Hippocampal formation (tissue), 2 donors: ENCODE measurements around the gene RASAL2.
A peak's percentile ranks its signal among the peaks of the same experiment; 100 is the strongest.
"Not testable (repeated sequence)": the region's sequence is repeated elsewhere in the genome, so short reads cannot be mapped to it uniquely, and the experiment has no call there.

Experiments used
- DNase-seq, 2 donors: peaks; one replicate each; lab custom pipeline; 2025; lab: John Stamatoyannopoulos, UW

Gene RASAL2

GRCh38 chr1:178390280-178390679 is 296.4 kb downstream of the RASAL2 start:
- not testable (repeated sequence) for DNase-seq

DNA sequence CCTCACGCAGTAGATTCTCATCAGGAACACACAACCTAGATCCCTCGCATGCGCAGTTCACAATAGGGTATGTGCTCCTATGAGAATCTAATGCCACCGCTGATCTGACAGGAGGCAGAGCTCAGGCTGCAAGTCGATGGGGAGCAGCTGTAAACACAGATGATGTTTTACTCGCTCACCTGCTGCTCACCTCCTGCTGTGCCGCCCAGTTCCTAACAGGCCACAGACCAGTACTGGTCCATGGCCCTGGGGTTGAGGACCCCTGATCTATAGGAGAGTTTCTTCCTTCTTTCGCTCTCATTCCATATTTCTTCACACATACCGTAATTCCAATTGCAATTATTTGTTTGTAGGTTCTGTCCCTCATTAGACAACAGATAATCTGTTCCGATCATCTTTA is 299.5 kb downstream of the RASAL2 start:
- no peak for DNase-seq

- DNase-seq: no peak
These were observed 302.9 kb downstream of the RASAL2 start for GRCh38 chr1:178396789-178397188.

DNA sequence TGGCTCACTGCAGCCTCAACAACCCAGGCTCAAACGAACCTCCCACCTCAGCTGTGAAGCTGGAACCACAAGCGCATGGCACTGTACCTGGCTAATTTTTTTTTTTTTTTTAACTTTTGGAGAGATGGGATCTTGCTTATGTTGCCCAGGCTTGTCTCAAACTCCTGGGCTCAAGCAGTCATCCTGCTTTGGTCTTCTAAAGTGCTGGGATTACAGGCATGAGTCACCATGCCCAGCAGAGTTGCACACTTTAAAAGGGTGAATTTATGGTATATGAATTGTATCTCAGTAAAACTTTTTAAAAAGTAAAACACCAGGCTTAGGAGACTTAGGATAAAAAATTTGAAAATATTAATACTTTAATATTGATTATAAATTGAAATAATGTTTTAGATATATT is 303.8 kb downstream of the RASAL2 start:
- no peak for DNase-seq

DNA sequence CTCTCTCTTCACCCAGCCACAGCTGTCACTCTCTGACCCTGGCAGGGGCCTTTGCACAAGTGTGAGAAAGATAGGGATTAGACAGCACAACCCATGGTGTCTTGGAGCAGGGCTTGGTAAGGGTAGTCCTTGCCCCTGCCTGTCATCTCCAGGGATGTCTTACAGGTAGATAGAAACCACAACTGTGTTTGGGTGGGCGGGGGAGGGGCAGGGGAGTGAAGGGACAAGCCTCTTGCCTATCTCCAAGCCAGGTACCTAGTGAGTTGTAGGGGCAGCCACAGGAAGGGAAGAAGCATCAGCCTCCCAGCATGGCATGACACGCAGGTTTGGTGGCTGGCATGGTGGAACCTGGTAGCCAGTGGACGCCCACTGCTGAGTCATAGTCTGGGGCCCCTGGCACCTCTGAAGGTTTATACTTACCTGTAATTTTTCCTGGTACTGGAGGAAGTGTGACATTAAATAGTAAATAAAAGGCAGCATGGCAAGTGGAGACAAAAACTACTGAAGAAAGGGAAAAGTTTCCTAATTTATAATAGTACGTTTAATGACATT is 305.3 kb downstream of the RASAL2 start:
- no peak for DNase-seq

- DNase-seq: no peak
These were observed 311.2 kb downstream of the RASAL2 start for GRCh38 chr1:178405137-178405536.

- DNase-seq: no peak
These were observed 313.3 kb downstream of the RASAL2 start for GRCh38 chr1:178407215-178407614.

- DNase-seq: no peak
These were observed 313.8 kb downstream of the RASAL2 start for GRCh38 chr1:178407655-178408054.

DNA sequence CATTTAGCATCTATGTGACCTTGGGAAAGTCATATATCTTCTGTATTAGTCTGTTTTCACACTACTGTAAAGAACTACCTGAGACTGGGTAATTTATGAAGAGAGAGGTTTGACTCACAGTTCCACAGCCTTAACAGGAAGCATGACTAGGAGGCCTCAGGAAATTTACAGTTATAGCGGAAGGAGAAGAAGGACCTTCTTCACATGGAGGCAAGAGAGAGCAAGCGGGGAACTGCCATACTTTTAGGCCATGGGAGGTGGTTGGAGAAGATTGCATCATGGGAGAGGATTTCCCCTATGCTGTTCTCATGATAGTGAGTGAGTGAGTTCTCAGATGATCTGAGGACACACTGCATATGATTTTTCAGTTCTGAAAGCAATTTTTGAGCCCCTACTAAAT is 315.0 kb downstream of the RASAL2 start:
- DNase-seq: no peak

DNA sequence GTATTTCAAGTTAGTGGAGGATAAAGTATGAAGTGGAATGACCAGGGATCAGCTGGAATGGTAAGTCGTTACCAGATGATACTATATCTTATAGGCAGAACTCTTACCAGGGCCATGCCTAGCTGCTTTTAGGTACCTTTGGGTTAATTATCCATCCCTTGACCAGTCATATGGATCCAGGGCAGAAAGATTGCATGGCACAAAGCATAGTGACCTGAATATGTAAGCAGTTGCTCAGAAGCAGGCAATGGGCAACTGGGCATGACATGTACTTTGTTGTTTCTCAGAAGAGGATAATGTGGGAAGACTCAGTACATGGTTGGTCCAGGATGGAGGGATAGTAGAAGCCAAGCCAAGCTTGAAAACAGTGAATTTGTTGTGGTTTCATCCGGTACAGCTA is 315.6 kb downstream of the RASAL2 start:
- DNase-seq: no peak

DNA sequence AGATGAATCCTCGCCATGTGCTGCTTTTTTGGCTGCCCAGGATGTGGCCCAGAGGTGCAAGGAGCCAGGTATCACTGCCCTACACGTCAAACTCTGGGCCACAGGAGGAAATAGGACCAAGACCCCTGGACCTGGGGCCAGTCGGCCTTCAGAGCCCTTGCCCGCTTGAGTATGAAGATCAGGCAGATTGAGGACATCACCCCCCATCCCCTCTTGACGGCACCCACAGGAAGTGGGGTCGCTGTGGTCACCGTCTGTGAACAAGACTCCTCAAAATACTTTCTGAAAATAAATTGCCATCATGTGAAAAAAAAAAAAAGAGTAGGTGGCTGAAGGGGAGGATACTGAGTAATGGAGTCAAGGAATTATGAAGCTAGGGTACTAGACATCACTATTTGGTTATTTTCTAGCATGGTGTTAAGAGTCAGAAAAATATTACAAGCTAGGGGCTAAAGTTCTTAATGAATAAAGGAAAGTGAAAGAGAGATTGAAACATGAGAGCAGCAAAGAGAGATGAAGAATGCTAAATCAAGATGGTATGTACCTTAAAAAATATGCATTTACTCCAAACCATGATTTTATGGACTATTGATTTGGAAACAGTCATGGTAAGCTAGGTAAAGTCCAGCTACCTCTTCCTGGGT is 318.0 kb downstream of the RASAL2 start:
- no peak for DNase-seq

- DNase-seq: no peak
These were observed 318.5 kb downstream of the RASAL2 start for GRCh38 chr1:178412400-178412770.

DNA sequence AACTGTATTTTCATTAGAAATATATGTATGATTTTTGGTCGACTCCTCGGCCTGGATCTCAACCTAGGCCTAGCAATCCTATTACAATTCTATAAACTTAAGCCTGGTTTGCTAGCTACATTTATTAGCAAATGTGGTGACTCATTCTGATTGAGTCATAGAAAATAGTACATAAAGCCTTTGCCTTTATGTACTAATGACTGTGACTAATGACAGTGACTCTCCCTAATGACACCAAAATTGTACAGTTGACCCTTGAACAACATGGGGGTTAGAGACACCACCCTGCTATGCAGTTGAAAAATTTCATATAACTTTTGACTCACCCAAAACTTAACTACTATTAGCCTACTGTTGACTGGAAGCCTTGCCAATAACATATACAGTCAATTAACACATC is 324.0 kb downstream of the RASAL2 start:
- DNase-seq: no peak

DNA sequence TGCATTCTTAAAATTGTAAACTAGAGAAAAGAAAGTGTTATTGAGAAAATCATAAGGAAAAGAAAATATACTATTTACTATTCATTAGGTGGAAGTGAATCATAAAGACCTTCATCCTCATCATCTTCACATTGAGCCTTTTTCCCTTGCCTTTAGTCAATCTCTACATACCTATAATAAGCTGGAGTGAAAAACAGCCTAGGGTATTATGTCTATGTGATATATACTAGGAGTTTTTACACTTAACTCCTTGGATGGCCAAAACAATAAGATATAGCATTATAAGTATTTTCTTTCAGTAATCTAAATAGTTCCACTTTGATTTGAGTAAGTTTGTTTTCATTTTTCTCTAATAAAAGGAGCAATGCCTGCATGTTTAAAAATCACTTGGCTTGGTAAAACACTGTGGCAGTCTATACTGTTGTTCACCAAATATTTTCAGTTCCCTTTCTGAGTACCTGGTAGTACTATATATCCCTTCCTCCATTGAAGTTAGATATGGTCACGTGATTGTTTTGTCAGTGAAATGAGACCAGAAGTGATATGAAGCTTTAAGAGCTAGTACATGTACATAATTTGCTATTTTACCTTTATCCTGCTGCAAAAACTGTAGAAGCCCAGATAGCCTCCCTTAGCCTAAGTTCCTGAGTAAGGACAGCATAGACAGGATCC is 324.5 kb downstream of the RASAL2 start:
- no peak for DNase-seq

DNA sequence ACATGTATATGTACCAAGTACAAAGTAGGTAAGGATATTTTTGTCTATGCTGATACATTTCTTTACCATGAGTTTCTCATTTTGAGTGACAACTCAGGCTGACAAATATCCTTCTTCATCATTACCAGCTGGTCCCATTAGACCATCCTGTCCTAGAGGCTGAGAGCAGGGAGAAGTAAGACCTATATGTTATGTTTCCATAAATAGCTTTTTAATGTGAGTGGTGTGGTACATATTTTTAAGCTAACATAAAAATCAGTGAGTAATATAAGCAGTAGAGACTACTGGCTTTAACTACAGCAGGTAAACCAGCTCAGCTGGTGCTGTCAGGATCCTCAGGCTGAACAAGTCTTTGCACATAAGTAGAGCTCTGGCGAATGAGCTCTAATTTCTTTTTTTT is 340.5 kb downstream of the RASAL2 start:
- no peak for DNase-seq

- DNase-seq: no peak
These were observed 341.1 kb downstream of the RASAL2 start for GRCh38 chr1:178434899-178435435.

DNA sequence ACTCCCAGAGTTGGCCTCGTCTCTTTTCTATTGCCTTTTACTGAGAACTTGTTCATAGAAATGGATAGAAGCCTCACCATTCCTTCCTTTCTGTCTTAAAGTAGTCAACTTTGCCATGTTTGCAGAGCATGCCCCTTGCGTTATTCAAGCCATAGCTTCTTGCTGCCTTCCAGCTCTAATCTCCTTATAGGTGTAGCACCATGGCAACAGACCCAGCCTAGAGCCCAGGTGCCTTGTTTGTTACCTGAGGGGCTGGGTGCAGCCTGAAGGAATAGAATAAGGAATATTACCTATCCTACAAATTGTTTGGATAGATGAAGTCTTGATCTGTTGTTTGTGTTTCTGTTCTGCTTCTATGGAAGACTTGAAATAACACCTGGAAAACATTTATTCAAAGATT is 343.0 kb downstream of the RASAL2 start:
- no peak for DNase-seq

DNA sequence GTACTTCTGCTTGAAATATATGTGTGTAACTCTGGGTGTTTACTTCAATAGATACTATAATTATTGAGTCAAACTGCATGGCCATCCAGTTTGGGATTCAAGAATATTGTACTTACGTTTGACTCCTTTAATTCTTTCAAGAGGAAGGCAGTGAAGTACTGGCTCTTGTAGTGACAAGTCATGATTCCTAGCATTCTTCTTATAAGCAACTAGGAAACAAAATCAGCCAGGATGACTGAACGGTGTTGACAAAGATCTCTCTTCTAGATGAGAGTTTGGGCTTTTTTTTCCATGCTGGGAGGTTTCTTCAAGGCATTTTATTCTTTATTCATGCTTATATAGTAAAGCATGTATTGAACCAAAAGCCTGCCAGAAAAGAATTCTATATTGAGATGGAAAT is 344.5 kb downstream of the RASAL2 start:
- no peak for DNase-seq

DNA sequence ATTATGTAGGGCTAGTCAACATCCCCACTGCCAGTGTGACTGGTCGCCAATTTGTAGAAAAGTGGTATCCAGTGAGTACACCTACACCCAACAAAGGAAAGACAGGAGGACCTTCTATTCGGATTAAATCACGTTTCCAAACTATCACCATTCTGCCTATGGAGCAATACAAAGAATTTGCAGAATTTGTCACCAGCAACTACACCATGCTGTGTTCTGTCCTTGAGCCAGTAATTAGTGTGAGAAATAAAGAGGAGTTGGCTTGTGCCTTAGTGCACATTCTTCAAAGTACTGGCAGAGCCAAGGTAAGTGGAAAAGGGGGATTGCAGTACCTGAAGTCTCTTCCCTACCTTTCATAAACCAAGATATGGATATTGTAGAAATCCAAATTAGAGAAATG is 349.0 kb downstream of the RASAL2 start:
- DNase-seq: no peak

DNA sequence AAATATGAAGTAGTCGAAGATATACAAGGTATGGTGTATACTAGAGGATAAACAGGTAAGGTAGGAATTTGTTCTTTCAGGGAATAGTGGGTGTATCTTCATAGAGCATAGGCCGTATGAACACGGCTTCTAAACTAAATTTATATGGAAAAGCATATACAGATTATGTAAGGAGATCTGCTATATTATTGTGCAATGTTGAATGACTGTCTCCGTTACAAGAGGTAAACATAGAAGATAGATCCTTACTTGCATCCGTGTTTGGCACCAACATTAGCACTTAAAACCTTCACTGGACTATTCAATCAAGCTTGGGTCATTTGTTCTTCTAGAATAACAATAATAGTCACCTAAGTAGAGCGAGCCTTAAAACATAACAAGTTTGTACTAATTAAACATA is 357.0 kb downstream of the RASAL2 start:
- DNase-seq: no peak

GRCh38 chr1:178451529-178451928 is 357.6 kb downstream of the RASAL2 start:
- DNase-seq: no peak

DNA sequence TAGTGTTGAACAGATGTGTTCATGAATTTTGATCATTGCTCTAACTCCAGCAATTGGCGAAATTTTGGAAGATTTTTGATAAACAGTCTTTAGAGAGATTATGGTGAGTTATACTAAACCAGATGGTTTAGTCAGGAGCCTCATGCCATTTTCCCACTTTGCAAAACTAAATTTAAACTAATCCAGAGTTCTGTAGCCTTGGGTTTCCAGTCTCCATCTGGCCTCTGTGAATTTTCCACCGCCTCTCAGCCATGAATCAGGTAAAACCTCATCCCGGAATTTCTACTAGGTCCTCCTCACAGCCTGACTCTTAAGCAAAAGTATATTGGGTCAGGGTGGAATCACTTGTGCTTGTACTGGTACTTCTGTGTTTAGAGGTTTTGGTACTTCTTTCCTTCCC is 358.1 kb downstream of the RASAL2 start:
- DNase-seq: peak in 1 of 2 donors; percentile 18

DNA sequence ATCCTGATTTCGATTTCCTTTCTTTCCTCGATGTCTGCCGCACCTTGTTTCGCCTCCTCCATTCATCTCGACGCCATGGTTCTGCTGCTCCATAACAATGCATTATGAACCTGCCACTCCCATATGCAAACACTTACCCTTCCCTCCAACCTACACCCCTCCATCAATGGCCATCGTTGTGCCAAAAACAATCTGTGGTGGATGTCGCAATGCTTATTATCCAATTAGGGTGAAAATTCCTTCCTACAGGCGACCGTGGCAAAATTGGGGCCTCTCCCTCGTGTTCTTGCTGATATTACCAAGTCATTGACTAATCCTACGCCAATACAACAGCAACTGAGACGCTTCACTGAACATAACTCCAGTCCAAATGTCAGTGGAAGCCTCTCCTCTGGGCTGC is 362.6 kb downstream of the RASAL2 start:
- no peak for DNase-seq
